HEK293 (cell line): ENCODE results near the gene MDN1.

Experiments
- CTCF ChIA-PET: fragments of 350-600 bp; formaldehyde crosslinking; extraction: SDS; loops from one replicate; lab custom pipeline; 2021; ENCODE audit warnings: antibody characterized with exemption; lab: Yijun Ruan, JAX
- POLR2A ChIA-PET: fragments of 300-600 bp; formaldehyde crosslinking; extraction: SDS; loops from one replicate; lab custom pipeline; 2020; ENCODE audit warnings: antibody characterized with exemption, inconsistent platforms; lab: Yijun Ruan, JAX
- H3K27ac ChIP-seq: fragments of 200-500 bp; sonication (Bioruptor generic); 2 replicates; pipeline ENCODE4 v1.5.1; 2014; ENCODE audit warnings: low read depth, low read length, control low read depth, inconsistent platforms; ENCODE audit errors: extremely low read depth
- H3K36me3 ChIP-seq, 2 experiments: fragments of 200-500 bp in 1 of 2; sonication (Bioruptor generic) in 1 of 2; 1 replicate in 1 of 2; 2 replicates in 1 of 2; pipeline ENCODE4 v1.5.1; 2014 to 2017; ENCODE audit warnings: inconsistent platforms in 2 of 2, low read length in 2 of 2; ENCODE audit not compliant: control insufficient read depth in 2 of 2, insufficient read depth in 1 of 2
- H3K4me1 ChIP-seq: fragments of 200-500 bp; sonication (Bioruptor generic); 2 replicates; pipeline ENCODE4 v1.5.1; 2014; ENCODE audit warnings: mild to moderate bottlenecking, low read length, inconsistent platforms; ENCODE audit not compliant: control insufficient read depth, insufficient read depth
- H3K4me3 ChIP-seq: 2 replicates; pipeline ENCODE4 v1.5.1; 2011; ENCODE audit warnings: low read depth, mild to moderate bottlenecking, control low read depth, low read length, moderate library complexity
- H3K9me3 ChIP-seq: fragments of 200-500 bp; sonication (Bioruptor generic); 2 replicates; pipeline ENCODE4 v1.5.1; 2014; ENCODE audit warnings: low read depth, low read length, inconsistent platforms; ENCODE audit not compliant: control insufficient read depth, insufficient read depth
- BCL6B ChIP-seq: fragments of 450-650 bp; formaldehyde crosslinking; IDR thresholded peaks from 2 replicates; pipeline ENCODE4 v1.5.1; 2017; ENCODE audit warnings: missing biosample characterization, missing genetic modification characterization
- KLF17 ChIP-seq: fragments of 450-650 bp; formaldehyde crosslinking; IDR thresholded peaks from 2 replicates; pipeline ENCODE4 v1.5.1; 2016; ENCODE audit warnings: missing biosample characterization, missing genetic modification characterization
- KLF9 ChIP-seq: fragments of 450-650 bp; formaldehyde crosslinking; IDR thresholded peaks from 2 replicates; pipeline ENCODE4 v1.5.1; 2016; ENCODE audit warnings: missing biosample characterization, missing genetic modification characterization, low read depth
- OSR2 ChIP-seq: fragments of 450-650 bp; formaldehyde crosslinking; IDR thresholded peaks from 2 replicates; pipeline ENCODE4 v1.5.1; 2016; ENCODE audit warnings: missing biosample characterization, missing genetic modification characterization
- SP2 ChIP-seq: fragments of 450-650 bp; formaldehyde crosslinking; IDR thresholded peaks from 2 replicates; pipeline ENCODE4 v1.5.1; 2016; ENCODE audit warnings: missing biosample characterization, missing genetic modification characterization
- ZBTB10 ChIP-seq: fragments of 450-650 bp; formaldehyde crosslinking; IDR thresholded peaks from 2 replicates; pipeline ENCODE4 v1.5.1; 2016; ENCODE audit warnings: missing biosample characterization, missing genetic modification characterization
- ZBTB7A ChIP-seq: fragments of 450-650 bp; formaldehyde crosslinking; IDR thresholded peaks from 2 replicates; pipeline ENCODE4 v1.5.1; 2016; ENCODE audit warnings: low read depth, missing biosample characterization, missing genetic modification characterization
- ZFP69B ChIP-seq: fragments of 450-650 bp; formaldehyde crosslinking; IDR thresholded peaks from 2 replicates; pipeline ENCODE4 v1.5.1; 2016; ENCODE audit warnings: missing biosample characterization, missing genetic modification characterization
- ZNF10 ChIP-seq: fragments of 450-650 bp; formaldehyde crosslinking; IDR thresholded peaks from 2 replicates; pipeline ENCODE4 v1.5.1; 2017; ENCODE audit warnings: missing biosample characterization, missing genetic modification characterization
- ZNF112 ChIP-seq: fragments of 450-650 bp; formaldehyde crosslinking; IDR thresholded peaks from 2 replicates; pipeline ENCODE4 v1.5.0; 2017; ENCODE audit warnings: missing biosample characterization, missing genetic modification characterization
- ZNF274 ChIP-seq, 2 experiments: fragments of 200-500 bp in 1 of 2; fragments of 450-650 bp in 1 of 2; sonication (Bioruptor generic) in 1 of 2; formaldehyde crosslinking in 1 of 2; IDR thresholded peaks; 2 replicates each; pipeline versions ENCODE4 v1.5.1 to v1.6.1; 2014 to 2016; ENCODE audit warnings: borderline replicate concordance in 1 of 2, inconsistent platforms in 1 of 2, low read length in 1 of 2, missing biosample characterization in 1 of 2, missing genetic modification characterization in 1 of 2
- ZNF449 ChIP-seq: fragments of 450-650 bp; formaldehyde crosslinking; IDR thresholded peaks from 2 replicates; pipeline ENCODE4 v1.5.1; 2017; ENCODE audit warnings: missing biosample characterization, mild to moderate bottlenecking, missing genetic modification characterization, moderate library complexity
- ZNF501 ChIP-seq: fragments of 450-650 bp; formaldehyde crosslinking; IDR thresholded peaks from 2 replicates; pipeline ENCODE4 v1.5.1; 2016; ENCODE audit warnings: missing biosample characterization, missing genetic modification characterization
- ZNF555 ChIP-seq: fragments of 450-650 bp; formaldehyde crosslinking; conservative IDR thresholded peaks from 2 replicates; pipeline ENCODE4 v1.5.1; 2017; ENCODE audit warnings: missing biosample characterization, mild to moderate bottlenecking, missing genetic modification characterization, inconsistent platforms
- ZNF580 ChIP-seq: fragments of 450-650 bp; formaldehyde crosslinking; IDR thresholded peaks from 2 replicates; pipeline ENCODE4 v1.5.1; 2016; ENCODE audit warnings: missing biosample characterization, missing genetic modification characterization
- ZNF830 ChIP-seq: fragments of 450-650 bp; IDR thresholded peaks from 2 replicates; pipeline ENCODE4 v1.5.0; 2018; ENCODE audit warnings: missing biosample characterization, missing genetic modification characterization, low read depth, mild to moderate bottlenecking, moderate library complexity

Gene MDN1

GRCh38 chr6:89616531-89616930, 203.1 kb downstream of the MDN1 start:
- ChIA-PET POLR2A (no interaction called here), CTCF (no interaction called here)
- Histone ChIP-seq H3K4me1 (no peaks in the 10 kb centered on the region), H3K27ac (no peak overlapping the region), H3K9me3 (no peaks in the 10 kb centered on the region), H3K4me3 (no peak overlapping the region), H3K36me3 (peaks cover 0 to 39% of the 10 kb centered on the region in 2 experiments; a peak in 2 of 3 replicates)
- TF ChIP-seq ZNF10: no peak

- Histone ChIP-seq H3K9me3 (no peaks in the 10 kb centered on the region), H3K4me3 (no peak overlapping the region), H3K4me1 (no peaks in the 10 kb centered on the region), H3K27ac (no peak overlapping the region), H3K36me3 (peaks cover 0 to 34% of the 10 kb centered on the region in 2 experiments; a peak in 2 of 3 replicates)
- CTCF ChIA-PET: interaction anchor here (0.6 to 1.1 kb wide), 3 partner anchors 13 to 877 kb away, joined by 3 read pairs; no protein-coding TSS in a partner anchor
- POLR2A ChIA-PET: no interaction called here
- TF ChIP-seq KLF9 (tag by site-specific recombination) (no peak), ZFP69B (tag by site-specific recombination) (no peak), ZBTB10 (tag by site-specific recombination) (no peak), ZNF555 (tag by site-specific recombination) (no peak), ZNF830 (tag by site-specific recombination) (no peak), ZBTB7A (no peak), BCL6B (no peak), ZNF112 (tag by site-specific recombination) (no peak), ZNF501 (no peak), ZNF580 (tag by site-specific recombination) (no peak), KLF17 (tag by site-specific recombination) (no peak), ZNF449 (no peak), ZNF274 (IDR thresholded peaks at IDR 0.05; ENCODE audit: low read length) (no peak), ZNF274 (tag by site-specific recombination; IDR thresholded peaks at IDR 0.05; ENCODE audit: borderline replicate concordance) (no peak), SP2 (tag by site-specific recombination) (no peak), OSR2 (tag by site-specific recombination) (no peak)
Measured at GRCh38 chr6:89615882-89616281, 203.7 kb downstream of the MDN1 start.
